GM06990 (cell line): ENCODE measurements around the gene RSPO4.

ENCODE experiments used
- DNase-seq: peaks from one replicate; pipeline ENCODE4 v3.0.0-alpha.2; 2011; ENCODE audit not compliant: insufficient read length; ENCODE audit errors: extremely low read depth
- H3K27me3 ChIP-seq: replicated peaks from 2 replicates; pipeline ENCODE4 v1.6.0; 2011; ENCODE audit warnings: low read length; ENCODE audit not compliant: control insufficient read depth, insufficient read depth
- H3K36me3 ChIP-seq: 2 replicates; pipeline ENCODE4 v1.5.1; 2011; ENCODE audit warnings: low read length; ENCODE audit not compliant: control insufficient read depth, insufficient read depth
- H3K4me3 ChIP-seq: replicated peaks from 2 replicates; pipeline ENCODE4 v1.5.1; 2011; ENCODE audit warnings: low read depth, mild to moderate bottlenecking, control low read depth, low read length
- TF ChIP-seq, protein P1 (sequence below): IDR thresholded peaks from 2 replicates; pipeline ENCODE4 v1.5.1; 2011; ENCODE audit warnings: low read length, control low read depth, mild to moderate bottlenecking, inconsistent platforms; ENCODE audit not compliant: insufficient read depth, poor library complexity, severe bottlenecking

Gene RSPO4

DNA sequence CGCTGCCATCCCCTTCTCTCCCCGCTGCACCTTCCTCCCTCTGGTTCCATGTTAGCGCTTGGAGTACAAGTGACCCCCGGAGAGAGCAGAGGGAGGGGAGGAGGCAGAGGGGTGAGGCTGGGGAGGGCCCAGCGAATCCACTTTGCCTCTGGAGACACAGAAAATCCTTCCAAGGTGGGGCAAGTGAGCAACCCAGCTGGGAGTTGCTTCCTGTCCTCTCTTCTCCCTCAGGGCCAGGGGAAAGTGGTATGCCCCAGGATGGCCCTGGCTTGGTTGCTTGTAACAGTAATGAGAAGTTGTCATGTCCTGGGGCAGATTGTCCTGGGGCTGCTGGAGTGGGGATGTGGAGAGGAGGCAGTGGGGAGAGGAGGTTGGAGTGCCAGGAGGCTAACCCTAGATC lies 85.3 kb downstream of the RSPO4 start:
- H3K4me3 ChIP-seq, result no peak overlapping the region
- TF ChIP-seq, protein P1, sequence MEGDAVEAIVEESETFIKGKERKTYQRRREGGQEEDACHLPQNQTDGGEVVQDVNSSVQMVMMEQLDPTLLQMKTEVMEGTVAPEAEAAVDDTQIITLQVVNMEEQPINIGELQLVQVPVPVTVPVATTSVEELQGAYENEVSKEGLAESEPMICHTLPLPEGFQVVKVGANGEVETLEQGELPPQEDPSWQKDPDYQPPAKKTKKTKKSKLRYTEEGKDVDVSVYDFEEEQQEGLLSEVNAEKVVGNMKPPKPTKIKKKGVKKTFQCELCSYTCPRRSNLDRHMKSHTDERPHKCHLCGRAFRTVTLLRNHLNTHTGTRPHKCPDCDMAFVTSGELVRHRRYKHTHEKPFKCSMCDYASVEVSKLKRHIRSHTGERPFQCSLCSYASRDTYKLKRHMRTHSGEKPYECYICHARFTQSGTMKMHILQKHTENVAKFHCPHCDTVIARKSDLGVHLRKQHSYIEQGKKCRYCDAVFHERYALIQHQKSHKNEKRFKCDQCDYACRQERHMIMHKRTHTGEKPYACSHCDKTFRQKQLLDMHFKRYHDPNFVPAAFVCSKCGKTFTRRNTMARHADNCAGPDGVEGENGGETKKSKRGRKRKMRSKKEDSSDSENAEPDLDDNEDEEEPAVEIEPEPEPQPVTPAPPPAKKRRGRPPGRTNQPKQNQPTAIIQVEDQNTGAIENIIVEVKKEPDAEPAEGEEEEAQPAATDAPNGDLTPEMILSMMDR, result no peak
- peaks cover 3% of the 10 kb centered on the region for H3K27me3 ChIP-seq
- DNase-seq, result no peak
- no peaks in the 10 kb centered on the region for H3K36me3 ChIP-seq

DNA sequence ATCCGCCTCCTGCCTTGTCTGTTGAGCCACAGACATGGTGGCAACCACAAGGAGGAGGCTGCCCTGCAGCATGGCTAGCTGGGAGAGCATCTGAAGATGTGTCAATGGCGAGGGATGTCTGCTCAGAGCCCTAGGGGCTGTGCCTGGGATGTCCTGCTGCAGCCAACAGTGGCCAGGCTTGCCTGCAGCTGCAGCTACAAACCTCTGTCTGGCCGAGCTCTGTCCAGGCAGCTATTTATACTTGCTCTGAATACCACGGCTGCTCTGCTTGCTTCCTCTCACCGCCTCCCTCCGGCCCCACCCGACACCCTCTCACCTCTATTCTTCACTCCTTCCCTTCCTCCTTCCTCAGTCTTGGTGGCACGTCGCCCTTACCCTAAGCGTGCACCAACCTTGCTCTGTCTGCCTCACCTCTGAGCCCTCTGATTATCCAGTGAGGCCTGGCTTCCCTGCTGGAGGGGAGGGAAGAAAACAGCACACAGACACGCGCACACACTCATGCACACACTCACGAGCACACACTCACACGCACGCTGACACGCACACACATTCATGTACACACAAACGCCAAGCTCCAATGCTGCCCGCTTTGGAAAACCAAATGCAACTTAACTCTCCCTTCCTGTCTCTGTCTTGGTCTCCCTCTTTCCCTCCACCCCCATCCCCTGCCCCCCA lies 85.8 kb downstream of the RSPO4 start, which contains the start of gene ANGPT4:
TSS of gene ANGPT4 (minus strand) at position 210 of the 675 bp plus-strand sequence. CDS start at position 90, 120 bp downstream.
- TF ChIP-seq, protein P1, result no peak

GRCh38 chr20:914727-915498 lies 87.2 kb downstream of the RSPO4 start:
- peaks cover 3% of the 10 kb centered on the region for H3K27me3 ChIP-seq
- TF ChIP-seq, protein P1, result no peak
- no peaks in the 10 kb centered on the region for H3K36me3 ChIP-seq
- no peak overlapping the region for H3K4me3 ChIP-seq
- no peak for DNase-seq

More for the DNA sequence above, 85.8 kb downstream of the RSPO4 start, which contains the start of gene ANGPT4:
- Histone ChIP-seq H3K36me3 (no peaks in the 10 kb centered on the region), H3K4me3 (no peak within 1 kb of the TSS), H3K27me3 (peaks cover 3% of the 10 kb centered on the region)
- DNase-seq, result no peak

GRCh38 chr20:913306-913849 lies 88.7 kb downstream of the RSPO4 start:
- TF ChIP-seq, protein P1, result no peak
- Histone ChIP-seq H3K36me3 (no peaks in the 10 kb centered on the region), H3K4me3 (no peak overlapping the region), H3K27me3 (peaks cover 3% of the 10 kb centered on the region)
- DNase-seq, result no peak

GRCh38 chr20:911882-912600 lies 90.1 kb downstream of the RSPO4 start:
- TF ChIP-seq, protein P1, result peak; percentile 32
- no peaks in the 10 kb centered on the region for H3K36me3 ChIP-seq
- DNase-seq, result no peak

More at GRCh38 chr20:911882-912600, 90.1 kb downstream of the RSPO4 start:
- Histone ChIP-seq H3K4me3 (no peak overlapping the region), H3K27me3 (peaks cover 3% of the 10 kb centered on the region)
